ENCODE results near the gene ST6GALNAC2.
A peak's percentile ranks its signal among the peaks of the same experiment; 100 is the strongest.

The ST6GALNAC2 gene

DNA sequence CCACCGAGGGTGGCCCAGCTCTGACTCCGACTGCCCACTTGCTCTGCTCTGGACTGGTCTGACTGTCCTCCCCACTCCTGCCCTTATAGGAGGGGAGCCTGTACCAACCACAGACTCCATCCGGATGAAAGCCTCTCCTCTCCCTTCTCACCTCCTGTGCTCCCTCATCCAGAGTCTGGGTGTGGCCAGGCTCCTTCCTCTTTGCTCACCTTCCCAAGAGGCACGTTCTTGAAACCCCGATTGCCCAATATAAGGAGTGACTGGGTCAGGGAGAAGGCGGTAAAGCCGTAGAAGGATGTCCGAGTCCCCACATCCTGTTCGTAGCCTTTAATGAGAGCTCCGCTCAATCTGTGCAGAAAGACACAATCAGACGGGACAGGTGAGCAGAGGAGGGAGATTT lies 40.8 kb upstream of the ST6GALNAC2 start:
- Histone ChIP-seq H3K4me1 (ENCODE audit: control insufficient read depth, low read length) (no peaks in the 10 kb centered on the region), H3K4me3 (ENCODE audit: low read length) (no peak overlapping the region), H3K36me3 (ENCODE audit: control insufficient read depth, low read length) (no peaks in the 10 kb centered on the region), H3K4me2 (ENCODE audit: low read length) (no peak overlapping the region), H3F3A (ENCODE audit: control insufficient read depth, insufficient read depth) (no peaks in the 10 kb centered on the region), H3K27ac (ENCODE audit: low read depth, low read length) (no peak overlapping the region), H4K20me1 (ENCODE audit: control insufficient read depth, insufficient read depth, low read depth, low read length) (no peaks in the 10 kb centered on the region), H3K27me3 (ENCODE audit: control insufficient read depth, low read length) (peaks cover 25% of the 10 kb centered on the region), H3K9me3 (ENCODE audit: control insufficient read depth, insufficient read depth, low read length) (no peaks in the 10 kb centered on the region), H3K79me2 (ENCODE audit: control insufficient read depth, low read length) (no peaks in the 10 kb centered on the region), H3K9me2 (replicated peaks; ENCODE audit: control insufficient read depth, low read length) (no peaks in the 10 kb centered on the region)
- TF ChIP-seq, protein P1, sequence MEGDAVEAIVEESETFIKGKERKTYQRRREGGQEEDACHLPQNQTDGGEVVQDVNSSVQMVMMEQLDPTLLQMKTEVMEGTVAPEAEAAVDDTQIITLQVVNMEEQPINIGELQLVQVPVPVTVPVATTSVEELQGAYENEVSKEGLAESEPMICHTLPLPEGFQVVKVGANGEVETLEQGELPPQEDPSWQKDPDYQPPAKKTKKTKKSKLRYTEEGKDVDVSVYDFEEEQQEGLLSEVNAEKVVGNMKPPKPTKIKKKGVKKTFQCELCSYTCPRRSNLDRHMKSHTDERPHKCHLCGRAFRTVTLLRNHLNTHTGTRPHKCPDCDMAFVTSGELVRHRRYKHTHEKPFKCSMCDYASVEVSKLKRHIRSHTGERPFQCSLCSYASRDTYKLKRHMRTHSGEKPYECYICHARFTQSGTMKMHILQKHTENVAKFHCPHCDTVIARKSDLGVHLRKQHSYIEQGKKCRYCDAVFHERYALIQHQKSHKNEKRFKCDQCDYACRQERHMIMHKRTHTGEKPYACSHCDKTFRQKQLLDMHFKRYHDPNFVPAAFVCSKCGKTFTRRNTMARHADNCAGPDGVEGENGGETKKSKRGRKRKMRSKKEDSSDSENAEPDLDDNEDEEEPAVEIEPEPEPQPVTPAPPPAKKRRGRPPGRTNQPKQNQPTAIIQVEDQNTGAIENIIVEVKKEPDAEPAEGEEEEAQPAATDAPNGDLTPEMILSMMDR (IDR thresholded peaks at IDR 0.05; ENCODE audit: low read depth, low read length, poor library complexity, severe bottlenecking), result no peak
- no peak for TF ChIP-seq EZH2phosphoT487 (IDR thresholded peaks at IDR 0.05; ENCODE audit: borderline replicate concordance, low read length)

DNA sequence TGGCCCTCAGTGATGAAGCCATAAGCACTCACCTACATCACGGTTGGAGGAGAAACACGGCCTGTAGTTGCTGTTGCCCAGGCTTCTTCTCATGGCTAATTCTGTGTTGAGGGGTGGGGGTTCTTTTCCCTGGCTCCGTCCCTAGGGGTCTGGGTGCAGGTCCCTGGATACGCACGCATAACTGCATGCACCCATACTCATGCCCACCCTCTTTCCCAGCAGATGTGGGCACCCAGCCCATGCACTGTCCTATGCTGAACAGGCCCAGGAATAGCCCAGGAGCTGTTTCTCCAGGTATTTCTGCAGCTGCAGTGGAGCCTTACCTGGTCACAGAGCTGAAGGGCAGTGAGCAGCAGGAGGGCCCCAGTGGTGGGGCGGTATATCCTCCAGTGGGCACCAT lies 39.8 kb upstream of the ST6GALNAC2 start:
- Histone ChIP-seq H3K27ac (ENCODE audit: low read depth, low read length) (no peak overlapping the region), H3K9me3 (ENCODE audit: control insufficient read depth, insufficient read depth, low read length) (no peaks in the 10 kb centered on the region), H3K4me1 (ENCODE audit: control insufficient read depth, low read length) (no peaks in the 10 kb centered on the region), H4K20me1 (ENCODE audit: control insufficient read depth, insufficient read depth, low read depth, low read length) (no peaks in the 10 kb centered on the region), H3K79me2 (ENCODE audit: control insufficient read depth, low read length) (no peaks in the 10 kb centered on the region), H3F3A (ENCODE audit: control insufficient read depth, insufficient read depth) (no peaks in the 10 kb centered on the region), H3K36me3 (ENCODE audit: control insufficient read depth, low read length) (no peaks in the 10 kb centered on the region), H3K4me2 (ENCODE audit: low read length) (no peak overlapping the region), H3K9me2 (replicated peaks; ENCODE audit: control insufficient read depth, low read length) (no peaks in the 10 kb centered on the region), H3K27me3 (ENCODE audit: control insufficient read depth, low read length) (peaks cover 25% of the 10 kb centered on the region), H3K4me3 (ENCODE audit: low read length) (no peak overlapping the region)
- TF ChIP-seq EZH2phosphoT487 (IDR thresholded peaks at IDR 0.05; ENCODE audit: borderline replicate concordance, low read length), result no peak
- TF ChIP-seq, protein P1 (IDR thresholded peaks at IDR 0.05; ENCODE audit: low read depth, low read length, poor library complexity, severe bottlenecking), result no peak

DNA sequence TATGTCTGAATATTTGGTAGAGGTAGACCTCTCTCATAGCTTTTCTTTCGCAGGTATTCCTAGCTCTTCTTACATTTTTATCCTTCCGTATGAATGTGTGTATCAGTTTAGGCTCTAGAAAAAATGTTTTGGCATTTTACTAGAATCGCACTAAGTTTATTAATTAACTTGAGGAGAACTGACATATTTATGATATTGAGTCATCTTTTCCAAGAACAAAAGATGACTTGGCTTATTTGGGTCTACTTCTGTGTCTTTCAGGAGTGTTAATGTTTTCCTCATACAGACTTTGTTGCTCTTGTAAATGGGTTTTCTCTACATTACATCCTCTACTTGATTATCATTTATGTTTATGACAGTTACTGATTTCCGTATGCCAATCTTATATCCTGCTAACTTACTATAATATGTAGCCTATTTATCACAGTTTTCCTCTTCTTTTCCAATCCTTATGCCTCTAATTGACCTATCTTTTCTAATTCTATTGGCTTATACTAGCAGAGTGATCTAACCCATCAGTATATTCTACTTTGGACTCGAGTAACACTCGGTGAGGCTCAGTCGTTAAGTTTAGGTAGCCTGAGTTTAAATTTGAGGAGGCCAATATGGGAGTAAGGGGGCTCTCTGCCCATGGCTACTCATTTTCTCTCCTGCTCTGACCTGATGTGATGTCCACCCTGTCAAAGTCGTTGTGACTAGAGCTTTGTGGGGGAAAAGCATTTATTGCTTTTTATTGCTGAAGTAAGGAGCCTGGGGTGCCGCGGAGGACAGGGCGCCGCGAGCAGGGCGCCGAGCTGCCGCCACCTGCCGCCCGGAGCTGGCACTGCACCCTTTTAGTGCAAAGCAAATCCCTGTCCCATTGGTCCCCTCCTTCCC lies 37.8 kb upstream of the ST6GALNAC2 start:
- Histone ChIP-seq H3K4me1 (ENCODE audit: control insufficient read depth, low read length) (no peaks in the 10 kb centered on the region), H3K9me3 (ENCODE audit: control insufficient read depth, insufficient read depth, low read length) (no peaks in the 10 kb centered on the region), H3K79me2 (ENCODE audit: control insufficient read depth, low read length) (no peaks in the 10 kb centered on the region), H4K20me1 (ENCODE audit: control insufficient read depth, insufficient read depth, low read depth, low read length) (no peaks in the 10 kb centered on the region), H3K4me3 (ENCODE audit: low read length) (no peak overlapping the region), H3K9me2 (replicated peaks; ENCODE audit: control insufficient read depth, low read length) (no peaks in the 10 kb centered on the region), H3K36me3 (ENCODE audit: control insufficient read depth, low read length) (no peaks in the 10 kb centered on the region), H3K27ac (ENCODE audit: low read depth, low read length) (no peak overlapping the region), H3K4me2 (ENCODE audit: low read length) (no peak overlapping the region), H3K27me3 (ENCODE audit: control insufficient read depth, low read length) (peaks cover 20% of the 10 kb centered on the region), H3F3A (ENCODE audit: control insufficient read depth, insufficient read depth) (no peaks in the 10 kb centered on the region)
- TF ChIP-seq, protein P1 (IDR thresholded peaks at IDR 0.05; ENCODE audit: low read depth, low read length, poor library complexity, severe bottlenecking), result peak; percentile 92
- no peak for TF ChIP-seq EZH2phosphoT487 (IDR thresholded peaks at IDR 0.05; ENCODE audit: borderline replicate concordance, low read length)
